HCT116 (cell line): ENCODE data around the gene LHFPL4. TPM values are rescaled to one million over a fixed set of nuclear protein-coding genes. Genes with fewer than 3 reads are reported as not detected.

Experiments used
- ATAC-seq: fragments of 200-7000 bp; cut with Tn5 transposase; 2 replicates; pipeline ENCODE4 v1.9.1; 2020; ENCODE audit warnings: mild to moderate bottlenecking, moderate library complexity
- BruUV-seq: library from RNA; stranded (reverse); fragments of 400-500 nt; replicated peaks from 2 replicates; lab custom pipeline; 2021; lab: Mats Ljungman, UMichigan
- CTCF ChIA-PET: fragments of 300-600 bp; sonication (Branson Sonifier 250); formaldehyde crosslinking; loops from one replicate; lab custom pipeline; 2021; ENCODE audit warnings: antibody characterized with exemption; lab: Charles Lee
- POLR2A ChIA-PET: fragments of 300-600, 350-600 bp; sonication (Branson Sonifier 250); formaldehyde crosslinking; loops from one replicate; lab custom pipeline; 2021; ENCODE audit warnings: antibody characterized with exemption; lab: Charles Lee
- RAD21 ChIA-PET, 2 experiments: fragments of 300-600 bp; sonication (Branson Sonifier 250); formaldehyde crosslinking; loops; one replicate each; lab custom pipeline; 2023; ENCODE audit warnings: low total read pairs in 2 of 2; ENCODE audit not compliant: uncharacterized antibody in 2 of 2, unreplicated experiment in 2 of 2, low non-redundant PET in 1 of 2; lab: Charles Lee
- DNase-seq: peaks from one replicate; pipeline ENCODE4 v3.0.0-alpha.2; 2010; ENCODE audit warnings: low read depth, low spot score
- H2AFZ ChIP-seq: fragments of 200-600 bp; shearing (Covaris generic), sonication (generic); 2 replicates; pipeline ENCODE4 v1.6.1; 2017; ENCODE audit warnings: low read depth, mixed run types, mixed read lengths, antibody characterized with exemption, low read length; ENCODE audit not compliant: poor library complexity, severe bottlenecking
- H3K27ac ChIP-seq: 2 replicates; pipeline ENCODE4 v1.5.1; 2012; ENCODE audit warnings: low read depth, low read length
- H3K27me3 ChIP-seq: fragments of 200-600 bp; sonication (generic); 2 replicates; pipeline ENCODE4 v1.6.1; 2016; ENCODE audit warnings: mixed run types, low read length, mixed read lengths; ENCODE audit not compliant: insufficient read depth
- H3K36me3 ChIP-seq, 2 experiments: fragments of 200-500 bp in 1 of 2; fragments of 200-600 bp in 1 of 2; sonication (Bioruptor generic) in 1 of 2; sonication (generic) in 1 of 2; 2 replicates each; pipeline versions ENCODE4 v1.5.1 to v1.6.1; 2014 to 2016; ENCODE audit warnings: low read length in 2 of 2, inconsistent platforms in 1 of 2, mixed read lengths in 1 of 2, mixed run types in 1 of 2; ENCODE audit not compliant: insufficient read depth in 2 of 2, control insufficient read depth in 1 of 2
- H3K4me1 ChIP-seq, 2 experiments: fragments of 200-600 bp in 1 of 2; sonication (generic) in 1 of 2; 2 replicates each; pipeline versions ENCODE4 v1.5.1 to v1.6.1; 2012 to 2017; ENCODE audit warnings: low read length in 2 of 2, inconsistent platforms in 1 of 2, mild to moderate bottlenecking in 1 of 2, mixed read lengths in 1 of 2, mixed run types in 1 of 2, moderate library complexity in 1 of 2; ENCODE audit not compliant: insufficient read depth in 2 of 2, control insufficient read depth in 1 of 2
- H3K4me2 ChIP-seq: fragments of 200-600 bp; sonication (generic); 2 replicates; pipeline ENCODE4 v1.6.1; 2017; ENCODE audit warnings: mixed run types, low read length, mixed read lengths
- H3K4me3 ChIP-seq, 2 experiments: fragments of 200-600 bp in 1 of 2; sonication (generic) in 1 of 2; replicated peaks in 1 of 2; 2 replicates each; pipeline ENCODE4 v1.5.1; 2011 to 2016; ENCODE audit warnings: low read length in 2 of 2, control low read depth in 1 of 2, low read depth in 1 of 2, mild to moderate bottlenecking in 1 of 2, mixed read lengths in 1 of 2, mixed run types in 1 of 2
- H3K79me2 ChIP-seq: fragments of 200-600 bp; sonication (generic); 2 replicates; pipeline ENCODE4 v1.6.1; 2017; ENCODE audit warnings: mild to moderate bottlenecking, mixed run types, low read length, moderate library complexity, mixed read lengths; ENCODE audit not compliant: insufficient read depth
- H3K9ac ChIP-seq: fragments of 200-600 bp; sonication (generic); 2 replicates; pipeline ENCODE4 v1.6.1; 2016; ENCODE audit warnings: low read length, mixed read lengths
- H3K9me2 ChIP-seq: fragments of 200-600 bp; sonication (generic), shearing (Covaris generic); 2 replicates; pipeline ENCODE4 v1.6.1; 2017; ENCODE audit warnings: mixed run types, mild to moderate bottlenecking, moderate library complexity; ENCODE audit not compliant: insufficient read depth
- H3K9me3 ChIP-seq, 2 experiments: fragments of 200-500 bp in 1 of 2; fragments of 200-600 bp in 1 of 2; sonication (Bioruptor generic) in 1 of 2; sonication (generic) in 1 of 2; 2 replicates each; pipeline ENCODE4 v1.6.1; 2014 to 2017; ENCODE audit warnings: low read length in 2 of 2, mixed read lengths in 2 of 2, inconsistent platforms in 1 of 2, low read depth in 1 of 2, mild to moderate bottlenecking in 1 of 2, mixed run types in 1 of 2, moderate library complexity in 1 of 2; ENCODE audit not compliant: control insufficient read depth in 1 of 2, insufficient read depth in 1 of 2
- H4K20me1 ChIP-seq: fragments of 200-600 bp; sonication (generic), shearing (Covaris generic); 2 replicates; pipeline ENCODE4 v1.6.1; 2017; ENCODE audit warnings: mixed run types, mild to moderate bottlenecking, moderate library complexity; ENCODE audit not compliant: insufficient read depth
- CBX3 ChIP-seq: IDR thresholded peaks from 2 replicates; pipeline ENCODE4 v1.6.1; 2012; ENCODE audit warnings: low read depth
- CEBPB ChIP-seq: IDR thresholded peaks from 2 replicates; pipeline ENCODE4 v1.6.1; 2012; ENCODE audit warnings: low read depth
- ELF1 ChIP-seq: IDR thresholded peaks from 2 replicates; pipeline ENCODE4 v1.6.1; 2012; ENCODE audit warnings: low read depth, borderline replicate concordance
- EZH2 ChIP-seq: fragments of 200-600 bp; sonication (generic); IDR thresholded peaks from 2 replicates; pipeline ENCODE4 v1.6.1; 2017; ENCODE audit warnings: antibody characterized with exemption, mixed run types
- EZH2phosphoT487 ChIP-seq: fragments of 200-600 bp; IDR thresholded peaks from 2 replicates; pipeline ENCODE4 v1.6.1; 2018; ENCODE audit warnings: antibody characterized with exemption, borderline replicate concordance
- FOSL1 ChIP-seq: IDR thresholded peaks from 2 replicates; pipeline ENCODE4 v1.6.1; 2012; ENCODE audit warnings: low read depth
- POLR2A ChIP-seq: IDR thresholded peaks from 2 replicates; pipeline ENCODE4 v1.7.0; 2011; ENCODE audit warnings: borderline replicate concordance; ENCODE audit not compliant: insufficient read depth, insufficient read length; ENCODE audit errors: extremely low read depth
- POLR2AphosphoS5 ChIP-seq: IDR thresholded peaks from 2 replicates; pipeline ENCODE4 v1.6.1; 2011; ENCODE audit warnings: mild to moderate bottlenecking, low read depth, low read length, moderate library complexity
- RAD21 ChIP-seq: IDR thresholded peaks from 2 replicates; pipeline ENCODE4 v1.6.1; 2012; ENCODE audit warnings: low read depth, mild to moderate bottlenecking
- SIN3A ChIP-seq: IDR thresholded peaks from 2 replicates; pipeline ENCODE4 v1.6.1; 2012; ENCODE audit warnings: low read depth
- SP1 ChIP-seq: IDR thresholded peaks from 2 replicates; pipeline ENCODE4 v1.6.1; 2012; ENCODE audit warnings: low read depth
- SRF ChIP-seq: IDR thresholded peaks from 2 replicates; pipeline ENCODE4 v1.6.1; 2012; ENCODE audit warnings: low read depth
- TCF7L2 ChIP-seq: IDR thresholded peaks from 2 replicates; pipeline ENCODE4 v1.7.0; 2011; ENCODE audit warnings: borderline replicate concordance, inconsistent platforms; ENCODE audit not compliant: insufficient read depth, insufficient read length; ENCODE audit errors: extremely low read depth
- YY1 ChIP-seq: IDR thresholded peaks from 2 replicates; pipeline ENCODE4 v1.6.1; 2011; ENCODE audit warnings: low read length, low read depth, moderate library complexity, mild to moderate bottlenecking; ENCODE audit not compliant: insufficient replicate concordance; ENCODE audit errors: extremely low read depth
- ZNF274 ChIP-seq: fragments of 200-500 bp; sonication (Bioruptor generic); IDR thresholded peaks from 2 replicates; pipeline ENCODE4 v1.6.1; 2014; ENCODE audit warnings: mild to moderate bottlenecking, low read depth, low read length, inconsistent platforms
- intact Hi-C: fragments of 100-400 bp; cut with micrococcal nuclease; formaldehyde crosslinking; loops from 2 replicates; pipeline ENCODE4 v1.10.0; 2022
- total RNA-seq: library from RNA; stranded (reverse); gene quantifications from one replicate; pipeline ENCODE4 v1.2.1, GENCODE V29; 2021; ENCODE audit not compliant: unreplicated experiment
- TF ChIP-seq, protein P1 (sequence below): IDR thresholded peaks from 2 replicates; pipeline ENCODE4 v1.6.1; 2011; ENCODE audit warnings: mild to moderate bottlenecking, low read length, moderate library complexity; ENCODE audit not compliant: insufficient replicate concordance; ENCODE audit errors: extremely low read depth
- TF ChIP-seq, protein P2 (sequence below): IDR thresholded peaks from 2 replicates; pipeline ENCODE4 v1.6.1; 2012
- TF ChIP-seq, protein P3 (sequence below): IDR thresholded peaks from 2 replicates; pipeline ENCODE4 v1.6.1; 2012; ENCODE audit warnings: low read depth

Gene LHFPL4
- total RNA-seq, 1 experiment from 2014 or later: not detected

DNA sequence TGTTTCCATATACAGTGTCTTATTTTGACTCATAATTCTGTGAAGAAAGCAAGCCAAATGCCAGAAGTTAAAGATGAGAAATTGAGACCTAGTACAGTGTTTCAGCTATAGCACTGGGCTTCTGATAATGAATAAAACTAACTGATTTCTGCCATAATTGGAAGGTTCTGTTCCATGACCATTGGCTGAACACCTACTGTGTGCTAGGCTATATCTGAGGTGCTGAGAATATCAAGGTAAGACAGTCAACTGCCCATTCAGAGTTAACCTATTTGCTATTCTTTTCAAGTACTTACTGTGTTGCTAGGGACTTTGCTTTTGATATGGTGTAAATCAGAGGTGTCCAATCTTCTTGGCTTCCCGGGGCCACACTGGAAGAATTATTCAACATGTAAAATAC is 73.4 kb downstream of the LHFPL4 start:
- no peak overlapping the region for H3K4me2 ChIP-seq
- TF ChIP-seq POLR2AphosphoS5: no peak
- no peak for TF ChIP-seq FOSL1
- TF ChIP-seq SP1: no peak
- TF ChIP-seq SIN3A: no peak
- TF ChIP-seq, protein P1, sequence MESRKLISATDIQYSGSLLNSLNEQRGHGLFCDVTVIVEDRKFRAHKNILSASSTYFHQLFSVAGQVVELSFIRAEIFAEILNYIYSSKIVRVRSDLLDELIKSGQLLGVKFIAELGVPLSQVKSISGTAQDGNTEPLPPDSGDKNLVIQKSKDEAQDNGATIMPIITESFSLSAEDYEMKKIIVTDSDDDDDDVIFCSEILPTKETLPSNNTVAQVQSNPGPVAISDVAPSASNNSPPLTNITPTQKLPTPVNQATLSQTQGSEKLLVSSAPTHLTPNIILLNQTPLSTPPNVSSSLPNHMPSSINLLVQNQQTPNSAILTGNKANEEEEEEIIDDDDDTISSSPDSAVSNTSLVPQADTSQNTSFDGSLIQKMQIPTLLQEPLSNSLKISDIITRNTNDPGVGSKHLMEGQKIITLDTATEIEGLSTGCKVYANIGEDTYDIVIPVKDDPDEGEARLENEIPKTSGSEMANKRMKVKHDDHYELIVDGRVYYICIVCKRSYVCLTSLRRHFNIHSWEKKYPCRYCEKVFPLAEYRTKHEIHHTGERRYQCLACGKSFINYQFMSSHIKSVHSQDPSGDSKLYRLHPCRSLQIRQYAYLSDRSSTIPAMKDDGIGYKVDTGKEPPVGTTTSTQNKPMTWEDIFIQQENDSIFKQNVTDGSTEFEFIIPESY: no peak
- TF ChIP-seq TCF7L2: no peak
- no peak for TF ChIP-seq CBX3
- no peak for TF ChIP-seq RAD21
- TF ChIP-seq, protein P2, sequence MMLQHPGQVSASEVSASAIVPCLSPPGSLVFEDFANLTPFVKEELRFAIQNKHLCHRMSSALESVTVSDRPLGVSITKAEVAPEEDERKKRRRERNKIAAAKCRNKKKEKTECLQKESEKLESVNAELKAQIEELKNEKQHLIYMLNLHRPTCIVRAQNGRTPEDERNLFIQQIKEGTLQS: no peak
- no peak for TF ChIP-seq YY1
- no peak for TF ChIP-seq EZH2phosphoT487
- no peak for TF ChIP-seq CEBPB
- TF ChIP-seq EZH2: no peak
- TF ChIP-seq ZNF274: no peak
- TF ChIP-seq POLR2A: no peak
- TF ChIP-seq, protein P3, sequence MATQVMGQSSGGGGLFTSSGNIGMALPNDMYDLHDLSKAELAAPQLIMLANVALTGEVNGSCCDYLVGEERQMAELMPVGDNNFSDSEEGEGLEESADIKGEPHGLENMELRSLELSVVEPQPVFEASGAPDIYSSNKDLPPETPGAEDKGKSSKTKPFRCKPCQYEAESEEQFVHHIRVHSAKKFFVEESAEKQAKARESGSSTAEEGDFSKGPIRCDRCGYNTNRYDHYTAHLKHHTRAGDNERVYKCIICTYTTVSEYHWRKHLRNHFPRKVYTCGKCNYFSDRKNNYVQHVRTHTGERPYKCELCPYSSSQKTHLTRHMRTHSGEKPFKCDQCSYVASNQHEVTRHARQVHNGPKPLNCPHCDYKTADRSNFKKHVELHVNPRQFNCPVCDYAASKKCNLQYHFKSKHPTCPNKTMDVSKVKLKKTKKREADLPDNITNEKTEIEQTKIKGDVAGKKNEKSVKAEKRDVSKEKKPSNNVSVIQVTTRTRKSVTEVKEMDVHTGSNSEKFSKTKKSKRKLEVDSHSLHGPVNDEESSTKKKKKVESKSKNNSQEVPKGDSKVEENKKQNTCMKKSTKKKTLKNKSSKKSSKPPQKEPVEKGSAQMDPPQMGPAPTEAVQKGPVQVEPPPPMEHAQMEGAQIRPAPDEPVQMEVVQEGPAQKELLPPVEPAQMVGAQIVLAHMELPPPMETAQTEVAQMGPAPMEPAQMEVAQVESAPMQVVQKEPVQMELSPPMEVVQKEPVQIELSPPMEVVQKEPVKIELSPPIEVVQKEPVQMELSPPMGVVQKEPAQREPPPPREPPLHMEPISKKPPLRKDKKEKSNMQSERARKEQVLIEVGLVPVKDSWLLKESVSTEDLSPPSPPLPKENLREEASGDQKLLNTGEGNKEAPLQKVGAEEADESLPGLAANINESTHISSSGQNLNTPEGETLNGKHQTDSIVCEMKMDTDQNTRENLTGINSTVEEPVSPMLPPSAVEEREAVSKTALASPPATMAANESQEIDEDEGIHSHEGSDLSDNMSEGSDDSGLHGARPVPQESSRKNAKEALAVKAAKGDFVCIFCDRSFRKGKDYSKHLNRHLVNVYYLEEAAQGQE: no peak
- no peak for TF ChIP-seq SRF
- no peak for TF ChIP-seq ELF1
- TF ChIP-seq, all 23 proteins: peak for 0
- ChIA-PET POLR2A (no interaction called here), CTCF (no interaction called here), RAD21 (no interaction called here)
- Histone ChIP-seq H3K9me3 (no peaks in the 10 kb centered on the region), H3K9me2 (no peaks in the 10 kb centered on the region), H4K20me1 (no peaks in the 10 kb centered on the region), H3K27me3 (no peaks in the 10 kb centered on the region), H3K4me3 (no peak overlapping the region), H3K4me1 (no peaks in the 10 kb centered on the region), H3K79me2 (peaks cover 9% of the 10 kb centered on the region), H2AFZ (no peak overlapping the region), H3K27ac (no peak overlapping the region), H3K36me3 (peaks cover 45 to 48% of the 10 kb centered on the region in 2 experiments; a peak in 3 of 4 replicates), H3K9ac (no peak overlapping the region)
- ATAC-seq: no peak
- no peak for DNase-seq
- intact Hi-C loops: no loop called here
- BruUV-seq: no TSS peak
